ENCODE data around the gene CHRNA3. TPM values are rescaled to one million over a fixed set of nuclear protein-coding genes. Genes with fewer than 3 reads are reported as not detected.
"Not testable (repeated sequence)": the region's sequence is repeated elsewhere in the genome, so short reads cannot be mapped to it uniquely, and the experiment has no call there.

Gene CHRNA3
- total RNA-seq, 4 donors from 2014 or later: 0.18 TPM; not detected in 3

GRCh38 chr15:78616506-78616905 lies 4.3 kb downstream of the CHRNA3 start:
- Histone ChIP-seq H3K27ac (no peak overlapping the region), H3K27me3 (peaks cover 12 to 31% (median 19%) of the 10 kb centered on the region in 4 donors), H3K9me3 (no peaks in the 10 kb centered on the region), H3K36me3 (no peaks in the 10 kb centered on the region), H3K4me1 (peaks cover 9 to 30% (median 15%) of the 10 kb centered on the region in 3 donors), H3K4me3 (no peak overlapping the region)
- no peak for DNase-seq
- WGBS, 2 donors: 93 to 95% methylated on average over 2 of the region's 2 CpGs
- intact Hi-C loops (cut with DNase I): loop anchor here (5.0 kb wide), 1 partner anchor 96 kb away; no protein-coding TSS in a partner anchor
- TF ChIP-seq POLR2A (IDR thresholded peaks at IDR 0.05): no peak

- peaks cover 8 to 17% (median 12%) of the 10 kb centered on the region in 4 donors for H3K27me3 ChIP-seq
Measured at GRCh38 chr15:78615151-78615589, 5.6 kb downstream of the CHRNA3 start.

GRCh38 chr15:78614021-78614420 lies 6.8 kb downstream of the CHRNA3 start:
- no peaks in the 10 kb centered on the region for H3K9me3 ChIP-seq
- intact Hi-C loops (cut with DNase I): no loop called here
- no peak for DNase-seq
- peaks cover under 1 to 6% (median 2%) of the 10 kb centered on the region in 4 donors for H3K27me3 ChIP-seq
- H3K4me1 ChIP-seq: peaks cover 0 to 11% (median 0%) of the 10 kb centered on the region in 3 donors
- no peak overlapping the region for H3K4me3 ChIP-seq
- TF ChIP-seq CTCF (IDR thresholded peaks at IDR 0.05) (no peak), POLR2A (IDR thresholded peaks at IDR 0.05) (no peak)
- no peaks in the 10 kb centered on the region for H3K36me3 ChIP-seq
- H3K27ac ChIP-seq: no peak overlapping the region
- 50 to 64% methylated on average over 3 of the region's 3 CpGs for WGBS, 2 donors

More at GRCh38 chr15:78615151-78615589, 5.6 kb downstream of the CHRNA3 start:
- WGBS, 2 donors: 67 to 90% methylated on average over 1 to 2 of the region's 3 CpGs
- no peaks in the 10 kb centered on the region for H3K9me3 ChIP-seq
- H3K36me3 ChIP-seq: no peaks in the 10 kb centered on the region
- DNase-seq: no peak
- no peak overlapping the region for H3K4me3 ChIP-seq
- TF ChIP-seq CTCF (IDR thresholded peaks at IDR 0.05): no peak
- TF ChIP-seq POLR2A (IDR thresholded peaks at IDR 0.05): no peak
- no peak overlapping the region for H3K27ac ChIP-seq
- intact Hi-C loops (cut with DNase I): loop anchor here (5.0 kb wide), 1 partner anchor 97 kb away; no protein-coding TSS in a partner anchor
- peaks cover 6 to 19% (median 7%) of the 10 kb centered on the region in 3 donors for H3K4me1 ChIP-seq

- H3K4me3 ChIP-seq; H3K27ac ChIP-seq; intact Hi-C loops (cut with DNase I); H3K4me1 ChIP-seq; H3K36me3 ChIP-seq; H3K9me3 ChIP-seq; DNase-seq: not testable (repeated sequence)
- H3K27me3 ChIP-seq: peaks cover 0 to 10% (median 0%) of the 10 kb centered on the region in 4 donors
- WGBS, 2 donors: 67 to 83% methylated on average over 3 of the region's 3 CpGs
Measured at GRCh38 chr15:78609551-78609950, 11.2 kb downstream of the CHRNA3 start.

- Histone ChIP-seq H3K27ac (no peak overlapping the region), H3K4me1 (no peaks in the 10 kb centered on the region), H3K9me3 (no peaks in the 10 kb centered on the region), H3K27me3 (peaks cover 0 to 30% (median 0%) of the 10 kb centered on the region in 4 donors), H3K36me3 (no peaks in the 10 kb centered on the region), H3K4me3 (no peak overlapping the region)
- no peak for TF ChIP-seq POLR2A (IDR thresholded peaks at IDR 0.05)
- no peak for TF ChIP-seq CTCF (IDR thresholded peaks at IDR 0.05)
- WGBS, 2 donors: 73 to 86% methylated on average over 4 of the region's 4 CpGs
- intact Hi-C loops (cut with DNase I): no loop called here
- no peak for DNase-seq
Measured at GRCh38 chr15:78605680-78606079, 15.1 kb downstream of the CHRNA3 start.

- no peaks in the 10 kb centered on the region for H3K4me1 ChIP-seq
- no peaks in the 10 kb centered on the region for H3K36me3 ChIP-seq
- H3K9me3 ChIP-seq: no peaks in the 10 kb centered on the region
- intact Hi-C loops (cut with DNase I): no loop called here
- peaks cover 0 to 30% (median 0%) of the 10 kb centered on the region in 4 donors for H3K27me3 ChIP-seq
- 88 to 90% methylated on average over 5 of the region's 5 CpGs for WGBS, 2 donors
- no peak overlapping the region for H3K4me3 ChIP-seq
- TF ChIP-seq CTCF (IDR thresholded peaks at IDR 0.05): no peak
- TF ChIP-seq POLR2A (IDR thresholded peaks at IDR 0.05): no peak
- DNase-seq: no peak
- no peak overlapping the region for H3K27ac ChIP-seq
Measured at GRCh38 chr15:78605201-78605600, 15.6 kb downstream of the CHRNA3 start.
